ENCODE data around the gene OSGEPL1. TPM values are rescaled to one million over a fixed set of nuclear protein-coding genes. Genes with fewer than 3 reads are reported as not detected.
A peak's percentile ranks its signal among the peaks of the same experiment; 100 is the strongest.

The OSGEPL1 gene
- total and polyA plus RNA-seq, 4 donors, result 3.3 to 14.8 (median 6.4) TPM

DNA sequence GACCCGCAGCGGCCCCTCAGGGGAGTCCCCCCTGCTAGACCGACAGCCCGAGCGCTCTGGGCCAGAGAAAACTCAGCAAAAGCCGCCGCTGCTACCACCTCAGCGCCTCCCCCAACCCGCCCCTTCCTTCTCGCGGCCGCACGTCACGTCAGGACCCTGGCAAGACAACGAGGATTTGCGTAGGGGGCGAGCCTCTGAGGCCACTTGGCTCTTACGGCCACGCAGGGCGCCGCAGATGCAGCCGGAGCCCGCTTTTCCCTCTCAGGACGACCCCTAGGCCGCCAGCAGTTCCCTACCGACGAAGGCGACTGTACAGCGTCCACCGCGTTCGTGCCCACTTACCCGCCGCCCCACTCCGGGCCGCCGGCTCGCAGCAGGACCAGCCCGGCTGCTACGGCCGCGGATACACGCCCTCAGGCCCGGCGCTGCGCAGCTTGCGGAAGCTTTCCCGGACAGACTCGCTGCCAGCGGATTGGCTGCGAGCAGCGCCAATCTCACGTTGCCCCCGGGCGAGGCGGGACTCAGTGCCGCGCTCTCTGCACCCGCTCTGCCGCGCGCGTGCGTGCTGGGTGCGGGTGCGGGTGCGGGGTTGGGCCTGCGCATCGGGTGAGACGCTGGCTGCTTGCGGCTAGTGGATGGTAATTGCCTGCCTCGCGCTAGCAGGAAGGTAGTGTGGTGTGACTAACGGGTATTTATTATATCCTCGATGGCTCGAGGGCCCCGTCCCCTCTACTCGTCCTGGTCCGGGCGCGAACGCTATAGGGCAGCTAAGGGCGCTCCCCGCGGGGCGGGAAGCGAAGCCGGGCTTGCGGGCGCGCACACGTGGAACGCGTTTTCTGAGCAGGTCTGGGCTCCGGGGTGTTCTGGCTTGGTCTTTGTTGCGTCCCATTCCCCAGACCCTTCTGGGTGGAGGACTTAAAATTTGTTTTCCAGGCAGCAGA is 21.6 kb upstream of the OSGEPL1 start, which contains the start of the genes ORMDL1 and PMS1:
Gene ORMDL1 (minus strand): TSS at position 413 of the 941 bp plus-strand sequence. CDS start 1,744 bp downstream, outside the sequence.
Gene PMS1 (plus strand): TSS at position 524 of the 941 bp plus-strand sequence. CDS start 7,360 bp downstream, outside the sequence.
- H3K4me1 ChIP-seq (ENCODE audit: control insufficient read depth in 5 of 5, insufficient read depth in 5 of 5, low read length in 5 of 5), result peaks cover 1 to 21% (median 13%) of the 10 kb centered on the region in 5 donors
- WGBS, 2 donors, result 0% methylated on average over 93 to 96 of the region's 96 CpGs

DNA sequence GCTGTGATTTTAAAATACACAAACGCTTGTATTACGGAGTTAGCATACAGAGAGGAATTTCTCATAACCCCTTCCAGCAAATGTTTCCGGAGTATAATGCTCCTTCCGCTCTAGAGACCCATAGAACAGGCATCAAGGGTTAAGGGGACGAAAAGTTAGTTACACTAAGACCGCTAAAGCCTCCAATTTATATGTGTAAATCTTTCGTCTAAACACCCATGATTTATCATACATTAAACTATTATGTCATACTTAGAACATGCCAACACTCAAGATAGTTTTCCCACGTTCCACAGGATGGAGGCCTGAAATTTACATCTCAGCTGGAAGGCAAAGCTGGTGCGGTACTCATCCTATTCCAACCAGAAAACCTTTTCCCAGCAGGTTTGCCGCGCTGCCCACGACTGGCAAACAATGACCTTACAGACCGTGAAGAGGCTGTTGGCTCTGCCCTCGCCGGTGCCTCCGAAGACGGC is 20.9 kb upstream of the OSGEPL1 start:
- no peaks in the 10 kb centered on the region for H3K9me3 ChIP-seq (ENCODE audit: control insufficient read depth in 4 of 4, insufficient read depth in 3 of 4, low read length in 3 of 4)
- peaks cover 5 to 25% (median 9%) of the 10 kb centered on the region in 4 donors for H3K36me3 ChIP-seq (ENCODE audit: control insufficient read depth in 4 of 4, insufficient read depth in 4 of 4, low read length in 4 of 4)
- H3K27ac ChIP-seq (ENCODE audit: low read depth in 1 of 2, low read length in 1 of 2), result peak overlapping the region; percentile 96 to 99
- DNase-seq (peak; percentile 14 to 81 (median 77)), ATAC-seq (ENCODE audit: insufficient read depth, low FRiP score) (peak; percentile 0)
- WGBS, 2 donors, result 0 to 1% methylated on average over 17 of the region's 17 CpGs
- H3K9ac ChIP-seq (ENCODE audit: insufficient read depth in 1 of 2, low read length in 2 of 2), result peak overlapping the region; percentile 67 to 98
- H3K4me3 ChIP-seq, result peak overlapping the region; percentile 97
- TF ChIP-seq, protein P1, sequence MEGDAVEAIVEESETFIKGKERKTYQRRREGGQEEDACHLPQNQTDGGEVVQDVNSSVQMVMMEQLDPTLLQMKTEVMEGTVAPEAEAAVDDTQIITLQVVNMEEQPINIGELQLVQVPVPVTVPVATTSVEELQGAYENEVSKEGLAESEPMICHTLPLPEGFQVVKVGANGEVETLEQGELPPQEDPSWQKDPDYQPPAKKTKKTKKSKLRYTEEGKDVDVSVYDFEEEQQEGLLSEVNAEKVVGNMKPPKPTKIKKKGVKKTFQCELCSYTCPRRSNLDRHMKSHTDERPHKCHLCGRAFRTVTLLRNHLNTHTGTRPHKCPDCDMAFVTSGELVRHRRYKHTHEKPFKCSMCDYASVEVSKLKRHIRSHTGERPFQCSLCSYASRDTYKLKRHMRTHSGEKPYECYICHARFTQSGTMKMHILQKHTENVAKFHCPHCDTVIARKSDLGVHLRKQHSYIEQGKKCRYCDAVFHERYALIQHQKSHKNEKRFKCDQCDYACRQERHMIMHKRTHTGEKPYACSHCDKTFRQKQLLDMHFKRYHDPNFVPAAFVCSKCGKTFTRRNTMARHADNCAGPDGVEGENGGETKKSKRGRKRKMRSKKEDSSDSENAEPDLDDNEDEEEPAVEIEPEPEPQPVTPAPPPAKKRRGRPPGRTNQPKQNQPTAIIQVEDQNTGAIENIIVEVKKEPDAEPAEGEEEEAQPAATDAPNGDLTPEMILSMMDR (IDR thresholded peaks at IDR 0.05; ENCODE audit: control extremely low read depth, extremely low read depth), result no peak
- H3K27me3 ChIP-seq (ENCODE audit: control insufficient read depth in 3 of 3, insufficient read depth in 3 of 3, low read length in 2 of 3), result no peaks in the 10 kb centered on the region
- H3K4me1 ChIP-seq (ENCODE audit: control insufficient read depth in 5 of 5, insufficient read depth in 5 of 5, low read length in 5 of 5), result peaks cover 1 to 21% (median 13%) of the 10 kb centered on the region in 5 donors

More for the DNA sequence above, 21.6 kb upstream of the OSGEPL1 start, which contains the start of the genes ORMDL1 and PMS1:
- H3K4me3 ChIP-seq, result peak within 1 kb of the TSS; percentile 97
- H3K27ac ChIP-seq (ENCODE audit: low read depth in 1 of 2, low read length in 1 of 2), result peak within 1 kb of the TSS; percentile 96 to 99
- DNase-seq (peak; percentile 97 to 99 (median 97)), ATAC-seq (ENCODE audit: insufficient read depth, low FRiP score) (peak; percentile 99)
- peaks cover 2 to 20% (median 7%) of the 10 kb centered on the region in 4 donors for H3K36me3 ChIP-seq (ENCODE audit: control insufficient read depth in 4 of 4, insufficient read depth in 4 of 4, low read length in 4 of 4)
- H3K9ac ChIP-seq (ENCODE audit: insufficient read depth in 1 of 2, low read length in 2 of 2), result peak within 1 kb of the TSS; percentile 67 to 98
- H3K27me3 ChIP-seq (ENCODE audit: control insufficient read depth in 3 of 3, insufficient read depth in 3 of 3, low read length in 2 of 3), result no peaks in the 10 kb centered on the region
- H3K9me3 ChIP-seq (ENCODE audit: control insufficient read depth in 4 of 4, insufficient read depth in 3 of 4, low read length in 3 of 4), result no peaks in the 10 kb centered on the region
- TF ChIP-seq, protein P1 (IDR thresholded peaks at IDR 0.05; ENCODE audit: control extremely low read depth, extremely low read depth), result no peak

DNA sequence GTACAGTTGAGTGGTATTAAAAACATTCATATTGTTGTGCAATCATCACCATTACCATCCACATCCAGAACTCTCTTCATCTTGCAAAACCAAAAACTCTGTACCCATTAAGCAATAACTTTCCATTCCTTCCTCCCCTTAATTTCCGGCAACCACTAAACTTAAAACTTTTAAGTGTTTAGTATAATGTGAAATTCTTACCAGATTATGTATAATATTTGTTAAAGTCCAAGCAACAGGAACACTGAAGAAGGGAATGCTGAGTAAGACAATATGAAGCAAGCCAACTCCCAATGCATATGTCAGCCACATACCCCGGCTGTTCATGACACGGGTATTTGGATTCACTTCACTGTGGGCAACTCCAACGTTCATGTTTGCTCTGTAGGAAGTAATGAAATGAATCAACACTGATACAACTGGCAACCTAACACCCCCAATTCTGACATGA is 19.7 kb upstream of the OSGEPL1 start:
- peaks cover 1 to 21% (median 13%) of the 10 kb centered on the region in 5 donors for H3K4me1 ChIP-seq (ENCODE audit: control insufficient read depth in 5 of 5, insufficient read depth in 5 of 5, low read length in 5 of 5)
- H3K27ac ChIP-seq (ENCODE audit: low read depth in 1 of 2, low read length in 1 of 2), result no peak overlapping the region
- no peak for DNase-seq
- 25 to 46% methylated on average over 4 of the region's 4 CpGs for WGBS, 2 donors
- peaks cover 7 to 25% (median 10%) of the 10 kb centered on the region in 4 donors for H3K36me3 ChIP-seq (ENCODE audit: control insufficient read depth in 4 of 4, insufficient read depth in 4 of 4, low read length in 4 of 4)
- no peaks in the 10 kb centered on the region for H3K9me3 ChIP-seq (ENCODE audit: control insufficient read depth in 4 of 4, insufficient read depth in 3 of 4, low read length in 3 of 4)
- ATAC-seq (ENCODE audit: insufficient read depth, low FRiP score), result no peak
- TF ChIP-seq, protein P1 (IDR thresholded peaks at IDR 0.05; ENCODE audit: control extremely low read depth, extremely low read depth), result no peak
- H3K4me3 ChIP-seq, result no peak overlapping the region
- no peaks in the 10 kb centered on the region for H3K27me3 ChIP-seq (ENCODE audit: control insufficient read depth in 3 of 3, insufficient read depth in 3 of 3, low read length in 2 of 3)
- peak overlapping the region in 1 of 2 donors; percentile 52 for H3K9ac ChIP-seq (ENCODE audit: insufficient read depth in 1 of 2, low read length in 2 of 2)

All from lung (tissue), 12 donors.